ENCODE measurements around the gene CLPTM1. TPM values are rescaled to one million over a fixed set of nuclear protein-coding genes. Genes with fewer than 3 reads are reported as not detected.

CLPTM1 gene
- polyA plus RNA-seq, 1 donor from 2014 or later: 15.3 TPM

DNA sequence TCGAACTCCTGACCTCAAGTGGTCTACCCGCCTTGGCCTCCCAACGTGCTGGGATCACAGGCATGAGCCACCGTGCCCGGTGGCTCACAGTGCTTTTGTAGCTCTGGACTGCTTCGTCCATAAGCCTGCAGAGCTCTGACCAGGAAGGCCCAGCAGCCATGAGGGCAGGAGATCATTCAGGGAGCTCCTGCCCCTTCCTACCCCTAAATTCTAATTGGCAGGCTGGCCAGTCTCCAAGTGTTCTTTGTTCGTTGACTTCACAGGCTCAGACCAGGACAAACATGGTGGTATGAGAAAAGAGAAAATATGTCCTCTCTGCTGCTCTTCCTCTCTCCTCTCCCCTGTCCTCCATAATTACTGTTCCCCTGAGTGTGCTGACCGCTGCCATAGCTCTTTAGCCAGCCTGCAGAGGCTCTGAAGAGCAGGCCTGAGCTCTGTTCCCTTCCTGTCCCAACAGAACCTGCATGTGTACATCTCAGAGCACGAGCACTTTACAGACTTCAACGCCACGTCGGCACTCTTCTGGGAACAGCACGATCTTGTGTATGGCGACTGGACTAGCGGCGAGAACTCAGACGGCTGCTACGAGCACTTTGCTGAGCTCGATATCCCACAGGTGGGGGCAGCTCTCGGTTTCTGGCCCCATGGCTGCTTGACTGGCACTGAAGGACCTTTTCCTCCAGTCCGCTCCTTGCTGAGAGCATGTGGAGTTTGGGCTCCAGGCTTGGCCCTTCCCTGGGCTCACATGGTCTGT lies 19.0 kb downstream of the CLPTM1 start:
- no peaks in the 10 kb centered on the region for H3K27me3 ChIP-seq (ENCODE audit: insufficient read depth, low read depth, low read length)
- H3K36me3 ChIP-seq (ENCODE audit: insufficient read depth, low read length): no peaks in the 10 kb centered on the region
- H3K9me2 ChIP-seq (ENCODE audit: insufficient read depth, low read length): no peaks in the 10 kb centered on the region
- no peaks in the 10 kb centered on the region for H3K9me3 ChIP-seq (ENCODE audit: low read length)
- no peak overlapping the region for H3K27ac ChIP-seq (ENCODE audit: low read length)
- no peak overlapping the region for H3K9ac ChIP-seq (ENCODE audit: low read length)
- H4K20me1 ChIP-seq (ENCODE audit: insufficient read depth): no peaks in the 10 kb centered on the region
- no peak overlapping the region for H2AFZ ChIP-seq (ENCODE audit: low read depth, low read length)
- no peak for TF ChIP-seq MXI1 (conservative IDR thresholded peaks at IDR 0.05; ENCODE audit: poor library complexity, severe bottlenecking)
- no peak for TF ChIP-seq EZH2 (IDR thresholded peaks at IDR 0.05; ENCODE audit: borderline replicate concordance, insufficient read depth, low read length, poor library complexity, severe bottlenecking)
- no peak for TF ChIP-seq SMC3 (conservative IDR thresholded peaks at IDR 0.05; ENCODE audit: poor library complexity)
- no peak for TF ChIP-seq RAD21 (conservative IDR thresholded peaks at IDR 0.05)
- TF ChIP-seq TAF1 (IDR thresholded peaks at IDR 0.05; ENCODE audit: low read depth): no peak
- TF ChIP-seq REST (IDR thresholded peaks at IDR 0.05; ENCODE audit: borderline replicate concordance): no peak
- TF ChIP-seq CTCF (IDR thresholded peaks at IDR 0.05; ENCODE audit: poor library complexity, severe bottlenecking): no peak
- no peak for TF ChIP-seq EP300 (conservative IDR thresholded peaks at IDR 0.05; ENCODE audit: poor library complexity, severe bottlenecking)
- no peak for TF ChIP-seq POLR2AphosphoS5 (IDR thresholded peaks at IDR 0.05)
- H3K79me2 ChIP-seq (replicated peaks; ENCODE audit: insufficient read depth, low read length): no peaks in the 10 kb centered on the region
- H3F3A ChIP-seq (ENCODE audit: insufficient read depth, low read length, poor library complexity, severe bottlenecking): no peaks in the 10 kb centered on the region
- H3K4me2 ChIP-seq (ENCODE audit: low read length): no peak overlapping the region
- H3K4me3 ChIP-seq (ENCODE audit: low read length): no peak overlapping the region

DNA sequence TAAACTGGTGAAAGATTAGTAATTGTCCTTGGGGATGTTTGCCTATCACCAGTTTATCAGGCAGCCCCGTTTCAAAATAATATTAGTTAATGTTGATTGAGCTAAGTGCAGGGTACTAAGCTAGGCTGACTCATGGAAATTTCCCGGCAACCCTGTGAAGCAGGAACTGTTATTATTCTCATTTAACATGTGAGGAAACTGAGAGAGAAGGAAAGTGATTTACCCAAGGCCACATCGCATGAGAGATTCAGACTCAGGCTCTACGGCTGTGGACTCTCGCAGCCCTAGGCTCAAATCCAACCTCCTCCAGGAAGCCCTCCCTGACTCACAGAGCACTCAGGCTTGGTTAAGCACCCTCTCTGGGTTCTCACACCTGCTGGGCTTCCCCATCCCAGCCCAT lies 19.7 kb downstream of the CLPTM1 start:
- H3F3A ChIP-seq (ENCODE audit: insufficient read depth, low read length, poor library complexity, severe bottlenecking): no peaks in the 10 kb centered on the region
- no peaks in the 10 kb centered on the region for H3K36me3 ChIP-seq (ENCODE audit: insufficient read depth, low read length)
- no peak overlapping the region for H3K4me2 ChIP-seq (ENCODE audit: low read length)
- H3K9me3 ChIP-seq (ENCODE audit: low read length): no peaks in the 10 kb centered on the region
- no peaks in the 10 kb centered on the region for H4K20me1 ChIP-seq (ENCODE audit: insufficient read depth)
- no peak overlapping the region for H2AFZ ChIP-seq (ENCODE audit: low read depth, low read length)
- TF ChIP-seq MXI1 (conservative IDR thresholded peaks at IDR 0.05; ENCODE audit: poor library complexity, severe bottlenecking) (no peak), SMC3 (conservative IDR thresholded peaks at IDR 0.05; ENCODE audit: poor library complexity) (no peak), TAF1 (IDR thresholded peaks at IDR 0.05; ENCODE audit: low read depth) (no peak), EP300 (conservative IDR thresholded peaks at IDR 0.05; ENCODE audit: poor library complexity, severe bottlenecking) (no peak), POLR2AphosphoS5 (IDR thresholded peaks at IDR 0.05) (no peak), REST (IDR thresholded peaks at IDR 0.05; ENCODE audit: borderline replicate concordance) (no peak), EZH2 (IDR thresholded peaks at IDR 0.05; ENCODE audit: borderline replicate concordance, insufficient read depth, low read length, poor library complexity, severe bottlenecking) (no peak), RAD21 (conservative IDR thresholded peaks at IDR 0.05) (no peak), CTCF (IDR thresholded peaks at IDR 0.05; ENCODE audit: poor library complexity, severe bottlenecking) (no peak)
- no peak overlapping the region for H3K9ac ChIP-seq (ENCODE audit: low read length)
- no peak overlapping the region for H3K4me3 ChIP-seq (ENCODE audit: low read length)
- H3K79me2 ChIP-seq (replicated peaks; ENCODE audit: insufficient read depth, low read length): no peaks in the 10 kb centered on the region
- no peaks in the 10 kb centered on the region for H3K27me3 ChIP-seq (ENCODE audit: insufficient read depth, low read depth, low read length)
- H3K27ac ChIP-seq (ENCODE audit: low read length): no peak overlapping the region
- no peaks in the 10 kb centered on the region for H3K9me2 ChIP-seq (ENCODE audit: insufficient read depth, low read length)
